ENCODE results near the gene PPP2R2C.

The PPP2R2C gene

DNA sequence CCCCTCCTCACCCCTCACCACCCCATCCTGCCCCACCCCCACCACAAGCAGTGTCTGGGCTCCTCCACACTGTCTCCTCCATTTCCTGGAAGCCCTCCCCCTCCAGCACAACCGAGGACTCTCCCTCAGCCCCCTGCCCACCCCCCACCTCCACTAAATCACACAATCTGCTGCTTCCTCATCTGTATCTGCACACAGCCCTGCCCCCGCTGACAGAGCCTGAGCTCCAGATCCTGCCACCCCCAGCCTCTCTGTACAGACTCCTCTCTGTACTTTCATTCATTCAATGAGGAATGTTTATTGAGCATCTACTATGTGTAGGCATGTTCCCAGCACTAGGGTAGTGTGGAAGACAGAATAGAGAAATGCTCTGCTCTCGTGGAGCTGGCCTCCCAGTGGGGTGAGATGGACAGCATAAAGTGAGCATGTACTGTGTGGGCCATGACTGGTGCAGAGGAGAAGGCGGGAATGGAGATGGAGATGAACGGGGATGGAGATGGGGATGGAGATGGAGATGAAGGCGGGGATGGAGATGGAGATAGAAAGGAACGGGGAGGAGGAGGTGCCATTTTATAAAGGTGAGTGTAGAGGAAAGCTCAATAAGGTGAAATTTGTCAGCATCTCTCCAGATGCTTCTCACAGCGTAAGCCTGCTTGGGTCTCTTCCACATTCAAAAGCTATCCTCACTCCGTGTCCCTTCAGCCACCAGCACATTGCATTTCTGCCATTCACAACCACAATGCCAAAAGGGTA lies 2.5 kb upstream of the PPP2R2C start:
- POLR2A ChIA-PET: no interaction called here
- DNase-seq (ENCODE audit: extremely low spot score): no peak
- TF ChIP-seq BHLHE40 (IDR thresholded peaks at IDR 0.05; ENCODE audit: borderline replicate concordance): no peak
- TF ChIP-seq L3MBTL2 (conservative IDR thresholded peaks at IDR 0.05): no peak
- no peak for TF ChIP-seq ZNF384 (IDR thresholded peaks at IDR 0.05)
- TF ChIP-seq, protein P1, sequence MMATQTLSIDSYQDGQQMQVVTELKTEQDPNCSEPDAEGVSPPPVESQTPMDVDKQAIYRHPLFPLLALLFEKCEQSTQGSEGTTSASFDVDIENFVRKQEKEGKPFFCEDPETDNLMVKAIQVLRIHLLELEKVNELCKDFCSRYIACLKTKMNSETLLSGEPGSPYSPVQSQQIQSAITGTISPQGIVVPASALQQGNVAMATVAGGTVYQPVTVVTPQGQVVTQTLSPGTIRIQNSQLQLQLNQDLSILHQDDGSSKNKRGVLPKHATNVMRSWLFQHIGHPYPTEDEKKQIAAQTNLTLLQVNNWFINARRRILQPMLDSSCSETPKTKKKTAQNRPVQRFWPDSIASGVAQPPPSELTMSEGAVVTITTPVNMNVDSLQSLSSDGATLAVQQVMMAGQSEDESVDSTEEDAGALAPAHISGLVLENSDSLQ (IDR thresholded peaks at IDR 0.05): no peak
- TF ChIP-seq LEF1 (IDR thresholded peaks at IDR 0.05; ENCODE audit: borderline replicate concordance): no peak
- no peak for TF ChIP-seq FOXM1 (IDR thresholded peaks at IDR 0.05; ENCODE audit: borderline replicate concordance)
- TF ChIP-seq FOXK2 (IDR thresholded peaks at IDR 0.05): no peak
- no peak for TF ChIP-seq SP1 (IDR thresholded peaks at IDR 0.05)
- TF ChIP-seq SUZ12 (IDR thresholded peaks at IDR 0.05): no peak
- CTCF ChIA-PET: interaction anchor here (0.6 to 1.4 kb wide), 3 partner anchors 47 to 89 kb away, joined by 3 to 4 read pairs (median 3); no protein-coding TSS in a partner anchor

DNA sequence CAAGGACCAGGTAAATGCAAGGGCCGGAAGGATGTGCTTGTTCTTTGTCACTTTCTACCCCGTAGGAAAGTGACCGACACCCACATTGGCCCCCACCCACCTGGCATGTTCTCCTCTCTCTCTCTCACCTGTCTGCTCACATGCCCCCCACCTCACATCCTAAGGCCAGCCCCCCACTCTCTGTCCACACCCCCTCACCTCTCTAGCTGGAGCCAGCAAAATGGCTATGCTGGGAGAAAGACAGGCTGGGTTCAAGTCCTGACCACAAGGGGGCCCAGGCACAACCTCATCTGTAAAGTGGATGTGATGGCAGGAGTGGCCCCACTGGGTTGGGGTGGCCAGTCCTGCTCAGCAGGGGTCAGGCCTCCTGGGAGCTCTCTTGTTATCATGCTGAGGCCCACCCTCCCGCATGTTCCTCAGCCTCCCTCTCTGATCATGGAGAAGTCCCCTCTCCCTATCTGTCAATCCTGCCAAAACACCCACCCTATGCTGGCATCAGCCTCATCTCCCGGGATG lies 1.7 kb upstream of the PPP2R2C start:
- ChIA-PET POLR2A (no interaction called here), CTCF (interaction anchor here (0.6 to 1.4 kb wide), 8 partner anchors 11 to 465 kb away, joined by 3 to 6 read pairs (median 4); no protein-coding TSS in a partner anchor)
- TF ChIP-seq, protein P1 (IDR thresholded peaks at IDR 0.05): no peak
- TF ChIP-seq SP1 (IDR thresholded peaks at IDR 0.05) (no peak), TARDBP (IDR thresholded peaks at IDR 0.05) (no peak), BHLHE40 (IDR thresholded peaks at IDR 0.05; ENCODE audit: borderline replicate concordance) (no peak), HDGF (IDR thresholded peaks at IDR 0.05; ENCODE audit: borderline replicate concordance) (no peak), FOXK2 (IDR thresholded peaks at IDR 0.05) (no peak), ARNT (IDR thresholded peaks at IDR 0.05) (no peak), FOXA1 (IDR thresholded peaks at IDR 0.05) (no peak), FOXM1 (IDR thresholded peaks at IDR 0.05; ENCODE audit: borderline replicate concordance) (no peak), SUZ12 (IDR thresholded peaks at IDR 0.05) (no peak), ELF4 (IDR thresholded peaks at IDR 0.05) (no peak), LEF1 (IDR thresholded peaks at IDR 0.05; ENCODE audit: borderline replicate concordance) (no peak), NFRKB (IDR thresholded peaks at IDR 0.05) (no peak), L3MBTL2 (conservative IDR thresholded peaks at IDR 0.05) (no peak), CTBP1 (IDR thresholded peaks at IDR 0.05; ENCODE audit: borderline replicate concordance) (no peak), ZNF384 (IDR thresholded peaks at IDR 0.05) (no peak)
- peak; percentile 59 for DNase-seq (ENCODE audit: extremely low spot score)

GRCh38 chr4:6473264-6474052 lies 1.0 kb upstream of the PPP2R2C start:
- TF ChIP-seq TARDBP (IDR thresholded peaks at IDR 0.05) (no peak), NFRKB (IDR thresholded peaks at IDR 0.05) (no peak), BHLHE40 (IDR thresholded peaks at IDR 0.05; ENCODE audit: borderline replicate concordance) (no peak), ZNF384 (IDR thresholded peaks at IDR 0.05) (no peak), CTBP1 (IDR thresholded peaks at IDR 0.05; ENCODE audit: borderline replicate concordance) (no peak), ELF4 (IDR thresholded peaks at IDR 0.05) (no peak), FOXM1 (IDR thresholded peaks at IDR 0.05; ENCODE audit: borderline replicate concordance) (no peak), FOXK2 (IDR thresholded peaks at IDR 0.05) (no peak), SP1 (IDR thresholded peaks at IDR 0.05) (no peak), HDGF (IDR thresholded peaks at IDR 0.05; ENCODE audit: borderline replicate concordance) (no peak), FOXA1 (IDR thresholded peaks at IDR 0.05) (no peak), SUZ12 (IDR thresholded peaks at IDR 0.05) (no peak), LEF1 (IDR thresholded peaks at IDR 0.05; ENCODE audit: borderline replicate concordance) (no peak), ARNT (IDR thresholded peaks at IDR 0.05) (no peak), L3MBTL2 (conservative IDR thresholded peaks at IDR 0.05) (no peak)
- TF ChIP-seq, protein P1 (IDR thresholded peaks at IDR 0.05): no peak
- POLR2A ChIA-PET: no interaction called here
- CTCF ChIA-PET: interaction anchor here (0.6 to 1.3 kb wide), 5 partner anchors 11 to 464 kb away, joined by 3 to 6 read pairs (median 4); no protein-coding TSS in a partner anchor
- no peak for DNase-seq (ENCODE audit: extremely low spot score)

- ChIA-PET CTCF (interaction anchor here (0.7 kb wide), 1 partner anchor 56 kb away, joined by 3 read pairs; no protein-coding TSS in a partner anchor), POLR2A (no interaction called here)
- TF ChIP-seq LEF1 (IDR thresholded peaks at IDR 0.05; ENCODE audit: borderline replicate concordance) (no peak), FOXK2 (IDR thresholded peaks at IDR 0.05) (no peak), FOXM1 (IDR thresholded peaks at IDR 0.05; ENCODE audit: borderline replicate concordance) (no peak), ARNT (IDR thresholded peaks at IDR 0.05) (no peak), ELF4 (IDR thresholded peaks at IDR 0.05) (no peak)
- no peak for DNase-seq (ENCODE audit: extremely low spot score)
Observed at GRCh38 chr4:6472008-6472386, 417 bp downstream of the PPP2R2C start.

GRCh38 chr4:6471307-6472007 lies 957 bp downstream of the PPP2R2C start:
- CTCF ChIA-PET: interaction anchor here (0.7 kb wide), 1 partner anchor 56 kb away, joined by 3 read pairs; no protein-coding TSS in a partner anchor
- no peak for TF ChIP-seq ELF4 (IDR thresholded peaks at IDR 0.05)
- TF ChIP-seq CTBP1 (IDR thresholded peaks at IDR 0.05; ENCODE audit: borderline replicate concordance): no peak
- TF ChIP-seq SUZ12 (IDR thresholded peaks at IDR 0.05): no peak
- no peak for TF ChIP-seq NFRKB (IDR thresholded peaks at IDR 0.05)
- no peak for TF ChIP-seq FOXK2 (IDR thresholded peaks at IDR 0.05)
- no peak for TF ChIP-seq FOXA1 (IDR thresholded peaks at IDR 0.05)
- no peak for TF ChIP-seq ARNT (IDR thresholded peaks at IDR 0.05)
- no peak for TF ChIP-seq SP1 (IDR thresholded peaks at IDR 0.05)
- TF ChIP-seq FOXM1 (IDR thresholded peaks at IDR 0.05; ENCODE audit: borderline replicate concordance): no peak
- TF ChIP-seq, protein P1 (IDR thresholded peaks at IDR 0.05): no peak
- no peak for TF ChIP-seq TARDBP (IDR thresholded peaks at IDR 0.05)
- no peak for TF ChIP-seq LEF1 (IDR thresholded peaks at IDR 0.05; ENCODE audit: borderline replicate concordance)
- TF ChIP-seq HDGF (IDR thresholded peaks at IDR 0.05; ENCODE audit: borderline replicate concordance): no peak
- TF ChIP-seq BHLHE40 (IDR thresholded peaks at IDR 0.05; ENCODE audit: borderline replicate concordance): no peak
- TF ChIP-seq L3MBTL2 (conservative IDR thresholded peaks at IDR 0.05): no peak
- no peak for TF ChIP-seq ZNF384 (IDR thresholded peaks at IDR 0.05)
- DNase-seq (ENCODE audit: extremely low spot score): no peak
- POLR2A ChIA-PET: no interaction called here

All from HEK293T (cell line).